ENCODE measurements around the gene PDZD2.

PDZD2 gene

DNA sequence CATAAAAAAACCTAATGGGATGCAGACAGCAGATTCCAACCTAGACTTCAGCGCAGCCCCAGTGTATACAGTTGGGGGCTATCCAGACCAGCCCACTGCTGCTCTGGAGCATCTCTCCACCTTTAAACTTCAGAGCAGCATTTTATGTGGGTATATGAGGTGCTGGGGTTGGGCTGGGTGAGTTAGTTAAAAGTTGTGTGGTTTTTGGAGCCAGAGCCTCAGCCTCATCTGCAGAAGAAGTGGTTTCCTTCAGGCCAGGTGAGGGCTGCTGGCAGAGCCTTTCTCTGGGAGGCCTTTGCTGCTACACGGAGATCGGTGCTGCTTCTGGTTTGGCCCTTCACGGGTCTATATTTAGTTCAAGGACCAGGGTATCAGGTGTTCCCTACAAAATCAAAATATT, 228.3 kb downstream of the PDZD2 start:
- no peak for DNase-seq (ENCODE audit: low spot score)

DNA sequence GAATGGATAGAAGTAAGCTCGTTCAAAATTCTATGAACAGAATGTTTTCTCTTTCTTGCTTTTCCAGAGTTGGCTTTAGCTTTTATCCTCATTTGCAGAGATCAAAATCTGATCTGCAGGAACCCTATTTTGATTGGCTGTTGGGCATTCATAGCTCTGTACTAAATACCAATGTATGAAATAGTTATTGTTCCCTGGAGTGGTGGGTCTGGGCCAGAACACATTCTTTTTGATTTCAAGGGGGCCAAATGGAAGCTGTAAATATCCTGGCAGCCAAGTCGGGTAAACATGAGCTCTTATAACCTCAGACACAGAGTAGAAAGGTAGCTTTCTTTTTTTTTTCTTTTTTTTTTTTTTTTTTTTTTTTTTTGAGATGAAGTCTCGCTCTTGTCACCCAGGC, 241.5 kb downstream of the PDZD2 start:
- no peak for DNase-seq (ENCODE audit: low spot score)

DNA sequence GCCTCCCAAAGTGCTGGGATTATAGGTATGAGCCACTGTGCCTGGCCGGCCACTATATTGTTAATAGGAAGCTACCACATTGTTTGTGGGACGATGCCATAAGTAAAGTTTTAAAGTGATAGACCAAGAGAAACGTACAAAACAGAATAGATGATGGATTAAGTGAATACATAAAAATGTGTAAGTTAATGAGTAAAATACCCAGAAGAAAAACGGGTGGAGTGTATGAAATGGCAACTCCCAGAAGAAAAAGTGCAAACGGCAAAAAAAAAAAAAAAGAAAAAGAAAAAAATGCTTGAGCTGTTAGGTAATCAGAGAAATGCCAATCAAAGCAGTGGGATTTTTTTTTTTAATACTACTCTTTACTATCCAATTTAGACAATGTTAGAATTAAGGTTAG, 246.0 kb downstream of the PDZD2 start:
- no peak for DNase-seq (ENCODE audit: low spot score)

GRCh38 chr5:31886206-31886605, 247.3 kb downstream of the PDZD2 start:
- DNase-seq (ENCODE audit: low spot score), result no peak

DNA sequence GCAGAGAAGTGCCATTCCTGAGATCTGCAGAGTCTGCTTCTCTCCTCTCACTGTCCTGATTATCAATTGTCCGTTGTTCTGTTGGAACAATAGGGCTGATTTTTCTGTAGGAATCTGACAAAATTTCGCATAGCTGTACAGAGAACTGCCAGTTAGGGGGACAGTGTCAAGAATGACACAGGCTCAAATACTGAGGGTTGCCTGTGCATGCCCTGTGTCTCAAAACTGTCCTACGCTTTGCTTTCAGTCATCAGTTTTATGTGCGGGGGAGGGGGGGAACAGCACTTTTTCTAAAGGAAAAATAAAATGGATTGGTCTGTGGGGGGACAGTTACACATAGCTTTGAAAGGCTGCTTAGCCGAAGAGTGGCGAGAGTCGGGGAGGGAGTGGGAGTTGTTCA, 248.6 kb downstream of the PDZD2 start:
- DNase-seq (ENCODE audit: low spot score), result no peak

GRCh38 chr5:31888564-31888963, 249.6 kb downstream of the PDZD2 start:
- no peak for DNase-seq (ENCODE audit: low spot score)

DNA sequence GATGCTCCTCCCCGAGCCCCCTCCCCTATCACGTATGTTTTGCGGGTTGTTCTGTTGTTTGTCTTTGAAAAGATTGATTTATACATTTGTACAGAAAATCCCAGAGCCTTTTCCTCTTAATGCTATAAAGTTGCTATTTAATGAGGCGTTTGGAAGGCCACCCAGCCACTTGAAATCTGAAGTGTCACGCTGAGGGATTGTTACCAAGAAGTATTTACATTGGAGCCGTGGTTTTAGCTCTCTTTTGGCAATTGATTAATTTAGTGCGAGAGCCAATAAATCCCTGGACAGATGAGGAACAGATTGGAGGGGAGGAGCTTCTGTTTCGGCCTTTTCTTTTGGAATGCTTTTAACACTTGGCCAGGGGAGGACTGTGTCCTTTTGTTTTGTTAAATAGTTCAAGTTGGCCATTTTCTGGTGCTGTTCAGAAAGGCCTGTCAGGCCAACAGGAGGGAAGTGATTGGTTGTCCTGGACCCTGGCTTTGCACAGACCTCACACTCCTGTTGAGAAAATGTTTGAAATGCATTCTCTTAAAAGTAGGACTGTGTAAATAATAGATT, 250.2 kb downstream of the PDZD2 start:
- DNase-seq (ENCODE audit: low spot score), result no peak

DNA sequence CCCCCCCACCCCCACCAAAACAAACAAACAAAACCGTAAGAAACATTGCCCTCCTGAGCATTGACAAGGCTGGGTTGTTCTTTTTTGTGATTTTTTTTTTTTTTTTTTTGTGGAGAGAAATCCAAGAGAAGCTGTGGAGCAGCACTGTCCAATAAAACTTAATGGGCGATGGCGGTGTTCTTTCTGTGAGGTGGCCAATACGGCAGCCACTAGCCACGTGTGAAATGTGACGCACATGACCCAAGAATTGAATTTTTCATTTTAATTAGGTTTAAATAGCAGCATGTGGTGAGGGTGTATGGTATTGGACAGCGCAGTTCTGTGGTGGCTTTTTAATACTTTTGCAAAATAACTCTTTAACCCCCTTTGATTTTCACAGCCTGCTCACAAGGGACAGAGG, 251.1 kb downstream of the PDZD2 start:
- DNase-seq (ENCODE audit: low spot score), result no peak

DNA sequence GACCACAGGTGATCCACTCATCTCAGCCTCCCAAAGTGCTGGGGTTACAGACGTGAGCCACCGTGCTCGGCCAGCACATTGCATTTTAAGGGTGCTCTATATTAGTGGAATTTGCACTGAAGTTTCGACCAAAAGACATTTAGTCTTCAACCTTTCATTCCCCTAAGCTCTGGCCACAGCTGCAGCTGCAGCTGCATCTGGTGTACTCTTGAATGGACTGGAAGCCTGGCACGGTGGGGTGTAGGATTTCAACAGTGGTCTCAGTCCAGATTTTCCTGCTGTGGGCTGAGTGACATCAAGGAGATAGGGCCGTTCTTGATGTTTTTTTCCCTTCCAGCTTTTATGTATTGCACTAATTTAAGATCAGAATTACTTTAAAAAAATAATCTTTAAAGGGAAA, 255.2 kb downstream of the PDZD2 start:
- DNase-seq (ENCODE audit: low spot score), result no peak

DNA sequence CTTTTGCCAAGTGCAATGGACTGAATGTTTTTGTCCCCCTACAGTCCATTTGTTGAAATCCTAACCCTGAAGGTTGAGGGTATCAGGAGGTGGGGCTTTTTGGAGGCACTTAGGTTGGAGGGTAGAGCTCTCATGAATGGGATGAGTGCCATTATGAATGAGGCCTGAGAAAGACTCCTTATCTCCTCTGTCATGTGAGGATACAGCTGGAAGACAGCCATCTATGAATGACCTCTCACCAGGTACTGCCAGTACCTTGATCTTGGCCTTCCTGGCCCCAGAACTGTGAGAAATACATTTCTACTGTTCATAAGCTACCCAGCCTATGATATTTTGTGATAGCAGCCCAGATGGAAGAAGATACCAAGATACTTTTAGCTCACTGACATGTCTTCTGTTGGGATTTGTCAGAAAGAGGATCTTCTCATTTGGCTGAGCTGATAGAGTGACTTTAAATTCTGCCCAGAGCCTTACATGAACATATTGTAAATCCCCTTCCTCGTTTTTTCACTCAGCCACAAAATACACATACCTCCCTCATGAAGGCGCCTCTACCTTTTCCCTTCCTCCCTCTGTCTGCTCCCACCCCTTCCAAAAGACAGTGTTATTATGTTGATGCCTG, 256.4 kb downstream of the PDZD2 start:
- DNase-seq (ENCODE audit: low spot score), result no peak

- no peak for DNase-seq (ENCODE audit: low spot score)
Measured at GRCh38 chr5:31898036-31898632, 259.2 kb downstream of the PDZD2 start.

GRCh38 chr5:31900296-31900865, 261.4 kb downstream of the PDZD2 start:
- DNase-seq (ENCODE audit: low spot score), result no peak

- no peak for DNase-seq (ENCODE audit: low spot score)
Measured at GRCh38 chr5:31901807-31902530, 263.0 kb downstream of the PDZD2 start.

GRCh38 chr5:31908396-31908795, 269.5 kb downstream of the PDZD2 start:
- DNase-seq (ENCODE audit: low spot score), result no peak

- DNase-seq (ENCODE audit: low spot score), result no peak
Measured at GRCh38 chr5:31909073-31909472, 270.1 kb downstream of the PDZD2 start.

DNA sequence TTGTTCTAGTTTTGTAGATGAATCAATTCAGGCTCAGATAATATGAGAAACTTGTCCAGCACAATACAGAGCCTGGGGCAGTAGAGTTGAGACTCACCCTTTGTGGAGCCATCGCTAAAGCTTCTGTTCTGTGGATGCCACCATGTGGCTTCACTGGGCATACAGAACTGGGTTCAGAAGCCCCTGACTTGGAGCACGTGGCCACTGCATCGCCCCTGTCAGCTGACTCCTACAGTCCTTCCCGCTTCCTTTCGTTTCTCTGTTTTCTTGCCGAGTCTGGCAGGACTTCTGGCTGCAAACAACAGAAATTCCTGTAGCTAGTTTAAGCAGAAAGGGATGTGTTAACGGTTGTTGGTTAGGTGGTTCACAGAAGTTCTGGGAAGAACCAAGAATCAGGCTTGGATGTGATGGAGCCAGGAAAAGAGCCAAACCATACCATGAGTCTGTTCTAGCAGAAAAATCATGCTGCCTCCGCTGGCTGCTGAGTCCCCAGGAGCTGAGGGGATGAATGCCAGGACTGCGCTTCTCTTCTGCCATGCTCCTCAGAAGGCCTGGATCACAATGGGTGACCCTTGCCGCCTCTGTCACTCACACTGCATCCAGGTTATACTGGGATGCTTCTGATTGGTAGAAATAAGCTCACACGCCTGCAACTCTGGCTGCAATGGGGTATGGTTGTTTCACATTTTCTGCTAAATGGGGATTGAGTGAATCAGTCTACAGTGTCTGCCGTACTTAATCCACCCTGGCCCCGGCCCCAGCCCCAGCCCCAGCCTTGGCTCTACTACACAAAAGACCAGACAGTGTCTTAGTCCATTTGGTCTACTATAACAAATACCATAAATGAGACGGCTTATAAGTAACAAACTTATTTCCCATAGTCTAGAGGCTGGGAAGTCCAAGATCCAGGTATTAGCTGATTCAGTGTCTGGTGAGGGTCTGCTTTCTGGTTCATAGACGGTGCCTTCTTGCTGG, 272.6 kb downstream of the PDZD2 start:
- DNase-seq (ENCODE audit: low spot score), result no peak

- DNase-seq (ENCODE audit: low spot score), result no peak
Measured at GRCh38 chr5:31913808-31914207, 274.9 kb downstream of the PDZD2 start.

DNA sequence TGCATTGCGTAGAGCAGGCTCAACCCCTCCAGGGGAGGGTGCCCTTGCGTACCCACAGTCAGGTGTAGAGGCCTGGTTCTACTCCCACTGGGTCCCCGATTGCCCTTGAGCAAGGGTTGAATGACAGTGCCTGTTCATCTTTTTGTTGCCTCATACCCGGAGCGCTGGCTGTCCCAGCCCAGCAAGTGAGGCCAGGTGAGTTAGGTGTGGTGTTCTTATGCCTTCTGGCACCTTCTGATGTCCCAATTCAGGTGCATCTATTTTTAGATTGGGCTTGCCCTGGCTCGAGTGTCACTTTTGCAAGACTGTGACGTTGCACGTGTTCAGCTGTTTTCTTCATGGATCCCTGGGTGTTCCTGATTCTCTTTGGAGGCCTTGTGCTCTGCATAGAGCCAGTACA, 277.4 kb downstream of the PDZD2 start:
- DNase-seq (ENCODE audit: low spot score), result no peak

- DNase-seq (ENCODE audit: low spot score), result no peak
Measured at GRCh38 chr5:31918739-31919138, 279.8 kb downstream of the PDZD2 start.

- DNase-seq (ENCODE audit: low spot score), result peak; percentile 68
Measured at GRCh38 chr5:31921852-31922305, 282.9 kb downstream of the PDZD2 start.

DNA sequence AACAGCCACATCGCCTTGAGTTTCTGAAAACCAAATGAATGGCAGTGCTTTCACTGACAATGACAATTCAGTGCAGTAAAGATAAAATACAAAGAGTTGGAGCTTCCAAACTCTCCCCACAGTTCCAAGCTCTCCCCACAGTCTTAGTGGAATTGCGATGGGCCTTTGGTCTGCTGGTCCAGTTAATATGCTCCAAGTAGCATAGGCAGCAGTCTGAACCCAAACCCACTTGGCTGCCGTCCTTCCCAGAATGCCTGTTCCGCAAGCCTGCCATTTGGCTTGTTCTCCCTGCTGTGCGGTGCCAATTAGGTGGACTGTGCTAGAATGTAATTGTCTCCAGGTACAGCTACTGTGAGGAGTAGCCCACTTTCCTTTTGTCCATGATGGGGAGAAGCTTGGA, 285.1 kb downstream of the PDZD2 start:
- DNase-seq (ENCODE audit: low spot score), result no peak

DNA sequence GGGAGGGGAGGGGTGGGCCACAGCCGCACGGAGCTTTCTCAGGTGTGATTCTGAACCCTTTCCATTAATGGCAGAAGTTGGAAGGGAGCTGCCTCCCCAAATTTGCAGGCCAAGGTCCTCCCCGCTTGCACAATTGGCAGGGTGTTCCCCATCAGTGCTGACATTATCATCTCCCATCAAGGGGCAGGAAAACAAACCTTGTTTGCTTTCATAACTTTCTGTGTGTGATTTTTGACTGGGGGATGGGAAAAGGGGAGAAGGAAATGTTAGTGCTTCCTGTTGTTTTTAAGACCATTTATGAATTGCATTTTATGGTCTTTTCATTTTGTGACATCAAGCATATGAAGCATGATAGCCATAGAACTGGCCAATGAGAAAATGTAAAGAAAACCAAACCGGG, 292.9 kb downstream of the PDZD2 start:
- no peak for DNase-seq (ENCODE audit: low spot score)
